Stimulated activated CD4-positive, alpha-beta T cell treated with anti-CD3 and anti-CD28 coated beads, Interleukin-12 subunit alpha, Interleukin-12 subunit beta, amount 100 ng/mL, for 4 hours (primary cell): ENCODE results near the gene EGFL7.
"Not testable (repeated sequence)": the region's sequence is repeated elsewhere in the genome, so short reads cannot be mapped to it uniquely, and the experiment has no call there.

Experiments used
- DNase-seq: peaks from one replicate; pipeline ENCODE4 v3.0.0-alpha.2; 2020

The EGFL7 gene

DNA sequence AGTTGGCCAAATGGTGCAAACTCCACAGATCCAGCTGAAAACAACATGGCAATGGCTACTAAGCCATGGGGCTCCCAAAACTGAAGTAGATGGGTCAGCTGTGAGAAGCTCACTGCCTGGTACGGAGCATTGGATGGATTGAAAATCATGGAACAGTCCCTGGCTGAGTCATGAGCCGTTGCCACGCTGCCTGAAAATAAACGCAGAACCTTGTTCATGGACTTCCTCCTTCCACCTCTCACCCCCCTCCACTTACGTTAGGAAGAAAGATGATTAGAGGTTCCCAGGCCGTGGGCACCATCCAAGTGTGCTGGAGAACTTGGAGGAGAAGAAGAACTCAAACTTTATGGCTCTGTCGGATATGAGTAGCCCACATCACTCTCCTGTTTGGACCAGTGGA lies 42.8 kb downstream of the EGFL7 start:
- DNase-seq: no peak

DNA sequence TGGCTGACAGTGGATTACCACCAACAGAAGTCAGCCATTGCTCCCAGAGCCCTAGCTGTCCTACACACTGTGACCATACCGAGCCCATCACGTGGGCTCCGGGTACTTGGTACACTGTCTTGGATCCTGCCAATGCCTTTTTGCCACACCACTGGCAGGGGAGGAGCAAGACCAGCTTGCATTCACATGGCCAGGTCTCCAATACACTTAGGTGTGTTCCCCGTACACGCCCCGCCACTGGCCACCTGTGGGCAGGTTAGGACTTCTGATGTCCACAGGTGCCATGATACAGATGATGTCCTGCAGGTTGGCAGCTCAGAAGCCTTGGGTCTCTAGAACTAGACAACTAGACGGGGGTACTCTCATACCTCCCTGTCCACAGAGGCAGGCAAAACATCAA lies 44.3 kb downstream of the EGFL7 start:
- DNase-seq: no peak

DNA sequence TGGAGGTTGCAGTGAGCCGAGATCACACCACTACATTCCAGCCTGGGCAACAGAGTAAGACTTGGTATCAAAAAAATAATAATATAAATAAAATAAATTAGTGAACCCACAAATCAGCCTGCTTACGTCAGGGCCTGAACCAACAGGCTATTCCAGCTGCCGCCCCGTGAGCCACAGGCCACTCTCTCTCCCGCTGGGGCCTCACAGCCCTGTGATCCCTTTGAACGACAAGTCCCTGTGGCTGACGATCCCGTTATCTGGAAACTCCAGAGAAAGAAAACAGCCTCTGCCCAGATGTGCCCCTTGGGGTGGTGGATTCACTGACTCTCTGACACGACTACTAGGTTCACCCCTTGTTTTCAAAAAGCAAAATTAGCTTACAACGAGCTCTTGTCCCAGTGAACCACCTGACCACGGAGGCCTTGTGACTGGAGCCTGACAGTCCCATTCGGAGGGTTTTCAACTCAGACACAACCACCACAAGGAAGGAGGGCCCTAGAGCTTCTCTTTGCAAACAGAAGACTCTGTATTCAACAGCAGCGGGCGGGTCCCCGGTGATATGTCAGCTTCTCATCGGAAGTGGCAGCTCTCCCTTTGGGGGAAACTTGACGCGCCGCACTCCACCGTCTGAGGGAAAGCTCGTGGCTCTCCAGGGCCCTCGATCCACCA lies 45.3 kb downstream of the EGFL7 start:
- DNase-seq: no peak

DNA sequence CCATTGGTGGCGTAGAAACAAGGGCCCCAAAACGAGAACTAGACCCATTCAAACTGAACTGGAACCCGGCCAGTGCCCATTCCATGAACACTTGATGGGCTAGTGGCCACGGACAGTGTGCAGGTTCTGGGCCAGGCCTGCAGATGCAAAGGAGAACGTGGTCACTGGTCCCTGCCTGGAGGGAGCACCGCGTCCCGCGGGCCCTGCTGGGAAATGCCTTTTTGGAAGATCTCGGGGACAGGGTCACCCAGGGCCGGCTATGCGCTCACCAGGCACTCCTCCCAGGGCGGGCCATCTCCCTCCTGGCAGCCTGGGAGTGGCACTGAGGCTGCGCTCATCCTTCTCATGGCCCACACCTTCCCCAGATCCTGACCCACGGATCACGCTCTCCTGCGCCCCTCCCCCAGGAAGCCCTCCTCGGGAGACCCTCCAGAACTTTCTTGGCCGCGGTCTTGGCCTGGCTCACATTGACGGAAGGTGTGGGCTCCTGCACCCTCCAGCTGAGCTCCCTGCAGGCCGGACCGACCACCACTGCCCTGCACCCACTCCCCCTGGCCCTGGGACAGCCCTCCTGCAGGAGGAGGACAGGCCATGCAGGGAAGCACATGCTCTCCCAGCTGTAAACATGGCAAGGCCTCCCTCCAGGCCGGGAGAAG lies 46.9 kb downstream of the EGFL7 start:
- no peak for DNase-seq

DNA sequence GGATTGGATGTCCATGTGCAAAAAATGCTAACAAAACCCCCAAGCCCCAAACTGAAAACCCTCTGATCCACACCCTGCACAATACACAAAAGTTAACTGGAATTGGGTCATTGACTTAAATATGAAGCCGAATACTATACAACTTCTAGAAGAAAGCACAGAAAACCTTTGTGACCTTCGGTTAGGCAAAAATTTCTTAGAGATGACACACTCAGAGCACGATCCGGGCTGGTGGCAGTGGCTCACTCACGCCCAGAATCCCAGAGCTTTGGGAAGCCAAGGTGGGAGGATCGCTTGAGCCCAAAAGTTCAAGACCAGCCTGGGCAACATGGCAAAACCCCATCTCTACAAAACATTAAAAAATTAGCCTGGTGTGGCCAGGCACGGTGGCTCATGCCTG lies 47.8 kb downstream of the EGFL7 start:
- no peak for DNase-seq

DNA sequence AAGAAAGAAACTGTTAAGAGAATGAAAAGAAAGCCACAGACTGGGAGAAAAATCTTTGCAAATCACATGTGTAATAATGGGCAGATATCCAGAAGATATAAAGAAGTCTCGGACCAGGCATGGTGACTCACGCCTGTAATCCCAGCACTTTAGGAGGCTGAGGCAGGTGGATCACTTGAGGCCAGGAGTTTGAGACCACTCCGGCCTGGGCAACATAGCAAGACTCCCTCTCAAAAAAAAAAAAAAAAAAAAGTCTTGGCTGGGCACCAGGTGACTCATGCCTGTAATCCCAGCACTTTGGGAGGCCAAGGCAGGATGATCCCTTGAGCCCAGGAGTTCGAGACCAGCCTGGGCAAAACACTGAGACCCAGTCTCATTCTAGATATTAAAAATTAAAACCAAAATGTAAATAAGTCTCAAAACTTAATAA lies 48.5 kb downstream of the EGFL7 start:
- not testable (repeated sequence) for DNase-seq

DNA sequence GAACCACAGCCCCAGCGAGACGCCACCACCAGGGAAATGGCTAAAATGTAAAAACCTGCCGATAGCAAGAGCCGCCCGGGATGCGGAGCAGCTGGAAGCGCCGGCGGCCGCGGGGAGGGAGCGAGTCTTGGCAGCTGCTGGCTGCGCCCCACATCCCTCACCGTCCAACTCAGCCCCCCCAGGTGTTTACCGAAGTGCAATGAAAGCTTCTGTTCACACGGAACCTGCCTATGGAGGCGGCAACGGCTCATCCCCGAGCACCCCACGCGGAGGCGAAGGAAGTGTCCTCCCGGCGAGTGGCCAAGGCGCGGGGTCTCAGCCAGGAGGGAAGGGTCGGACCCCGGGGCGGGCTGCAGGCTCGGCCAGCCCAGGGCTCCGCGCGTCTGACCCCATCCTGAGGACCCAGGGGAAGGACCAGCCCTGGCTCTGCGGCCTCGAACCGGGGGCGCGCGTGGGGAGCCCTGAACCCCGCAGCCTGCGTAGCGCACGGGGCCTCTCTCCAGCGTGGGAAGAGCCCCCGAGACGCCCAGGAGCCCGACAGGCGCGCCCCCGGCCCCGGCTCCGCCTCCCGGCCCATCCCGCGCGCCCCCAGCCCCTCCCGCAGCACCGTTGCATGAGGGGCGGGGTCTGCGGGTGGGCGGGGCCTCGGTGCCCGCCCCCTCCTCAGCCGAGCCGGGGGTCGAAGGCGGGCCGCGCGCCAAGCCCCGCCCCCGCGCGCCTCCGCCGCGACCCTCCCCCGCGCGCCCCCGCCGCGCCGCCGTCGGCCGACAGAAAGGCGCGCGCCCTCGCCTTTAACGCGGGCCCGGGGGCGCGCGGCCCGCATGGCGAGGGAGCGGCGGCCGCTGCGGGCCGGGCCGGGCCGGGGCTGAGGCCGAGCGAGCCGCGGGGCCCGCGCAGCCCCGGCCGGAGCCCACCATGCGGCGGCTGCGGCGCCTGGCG lies 49.3 kb downstream of the EGFL7 start, which contains the start of gene DIPK1B:
Gene DIPK1B (plus strand): TSS at position 822 of the 939 bp plus-strand sequence. CDS start 94 bp downstream, at position 916.
- no peak for DNase-seq

DNA sequence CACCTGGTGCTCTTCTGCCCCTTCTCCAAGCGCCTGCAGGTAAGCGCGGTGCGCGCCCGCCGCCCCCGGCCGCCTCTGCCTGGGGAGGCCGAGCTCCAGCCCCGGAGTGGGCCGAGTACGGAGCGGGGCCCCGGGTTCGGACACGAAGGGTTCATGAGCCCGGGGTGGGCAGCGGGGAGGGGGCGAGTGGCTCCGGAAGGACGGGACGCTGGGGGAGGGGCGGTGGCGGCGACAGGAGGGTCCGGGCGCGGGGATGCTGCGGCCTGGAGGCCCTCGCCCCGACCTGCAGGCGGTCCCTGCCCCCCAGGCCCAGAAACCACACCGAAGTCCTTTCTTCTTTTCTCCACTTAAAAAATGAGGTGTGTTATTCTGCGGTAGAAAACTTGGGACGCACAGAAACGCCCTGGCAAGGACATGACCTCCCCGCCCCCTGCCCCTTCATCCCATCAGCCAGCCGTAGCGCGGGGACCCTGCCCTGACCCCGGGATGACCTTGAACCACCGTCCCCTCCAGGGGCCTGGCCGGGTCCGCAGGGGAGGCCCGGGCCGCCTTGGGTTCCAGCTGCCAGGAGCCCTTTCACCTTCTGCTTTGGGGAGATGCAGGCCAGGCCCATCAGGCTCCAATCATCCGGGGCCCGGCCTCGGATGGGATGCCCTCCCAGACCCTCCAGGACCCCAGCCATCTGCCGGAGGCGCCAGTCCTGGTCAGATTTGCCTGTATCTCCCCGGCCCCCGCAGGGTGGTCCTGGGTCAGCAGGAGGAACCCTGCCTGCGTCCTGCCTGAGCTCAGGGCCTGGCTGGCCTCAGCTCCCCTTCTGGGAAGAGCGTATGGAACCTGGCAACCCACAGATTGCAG lies 50.2 kb downstream of the EGFL7 start:
- no peak for DNase-seq

DNA sequence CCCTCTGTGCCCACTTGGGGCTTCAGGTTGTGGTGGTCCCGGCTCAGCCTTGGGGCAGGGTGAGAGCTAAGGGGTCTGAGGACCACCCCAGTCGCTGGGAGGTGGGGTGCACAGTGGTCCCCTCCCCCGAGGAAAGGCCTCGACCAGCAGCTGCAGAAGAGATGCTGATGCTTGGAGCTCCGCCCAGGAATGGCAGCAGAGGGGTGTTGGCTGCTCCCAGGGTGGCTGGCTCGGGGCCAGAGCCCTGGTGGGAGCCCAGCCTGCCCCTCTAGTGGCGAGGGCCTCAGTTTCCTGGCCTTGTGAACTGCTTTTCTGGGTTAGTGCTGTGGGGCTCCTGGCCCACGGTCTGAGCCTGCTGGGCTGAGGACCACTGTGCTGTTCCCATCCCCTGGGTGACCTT lies 50.8 kb downstream of the EGFL7 start:
- no peak for DNase-seq

DNA sequence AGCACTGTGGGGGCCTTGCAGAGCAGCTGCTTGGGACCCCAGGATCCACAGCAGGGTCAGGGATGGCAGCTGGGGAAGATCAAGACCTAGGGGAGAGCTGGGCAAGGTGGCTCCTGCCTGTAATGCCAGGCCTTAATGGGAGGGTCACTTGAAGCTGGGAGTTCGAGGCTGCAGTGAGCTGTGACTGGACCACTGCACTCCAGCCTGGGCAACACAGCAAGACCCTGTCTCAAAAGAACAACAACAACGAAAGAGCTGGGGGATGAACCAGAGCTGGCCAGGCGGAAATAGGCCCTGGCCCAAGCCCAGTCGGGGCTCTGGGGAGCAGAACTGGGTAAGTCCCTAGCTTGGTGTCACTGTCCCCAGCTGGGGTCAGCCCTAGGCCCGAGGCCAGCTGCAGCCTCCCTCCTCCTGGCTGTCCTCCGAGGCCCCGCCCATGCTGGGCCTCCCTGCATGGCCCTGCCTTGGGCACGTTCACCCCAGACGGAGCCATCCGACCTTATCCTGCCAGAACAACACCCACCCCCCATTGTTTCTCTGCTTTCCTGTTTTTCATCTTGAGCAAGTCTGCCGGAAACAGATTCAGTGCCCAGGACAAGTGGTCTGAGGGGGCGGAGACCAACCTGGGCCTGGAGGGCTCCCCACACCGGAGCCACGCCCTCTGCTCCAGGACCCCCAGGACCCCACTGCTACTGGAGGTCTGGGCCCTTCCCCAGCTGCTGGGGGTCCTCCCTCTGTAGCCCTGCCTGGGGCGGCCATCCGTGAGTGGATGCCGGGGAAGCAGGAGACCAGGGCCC lies 51.6 kb downstream of the EGFL7 start:
- no peak for DNase-seq

DNA sequence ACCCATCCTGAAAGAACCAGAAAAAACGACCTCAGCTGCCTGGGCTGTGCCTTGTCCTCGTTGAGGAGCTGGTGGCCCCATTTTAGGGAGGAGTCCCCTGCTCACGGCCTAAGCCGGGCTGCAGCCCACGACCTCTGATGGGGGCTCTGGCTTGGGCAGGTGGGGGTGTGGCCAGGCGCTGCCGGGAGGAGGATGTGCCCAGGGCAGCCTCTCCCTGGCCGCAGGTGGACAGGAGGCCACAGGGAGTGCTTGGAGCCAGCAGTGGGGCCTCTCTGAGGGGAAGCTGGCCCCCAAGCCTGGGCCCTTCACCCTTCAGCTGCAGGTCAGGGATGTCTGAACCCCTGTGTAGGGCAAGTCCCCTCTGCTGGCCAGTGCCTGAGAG lies 52.2 kb downstream of the EGFL7 start:
- DNase-seq: no peak

DNA sequence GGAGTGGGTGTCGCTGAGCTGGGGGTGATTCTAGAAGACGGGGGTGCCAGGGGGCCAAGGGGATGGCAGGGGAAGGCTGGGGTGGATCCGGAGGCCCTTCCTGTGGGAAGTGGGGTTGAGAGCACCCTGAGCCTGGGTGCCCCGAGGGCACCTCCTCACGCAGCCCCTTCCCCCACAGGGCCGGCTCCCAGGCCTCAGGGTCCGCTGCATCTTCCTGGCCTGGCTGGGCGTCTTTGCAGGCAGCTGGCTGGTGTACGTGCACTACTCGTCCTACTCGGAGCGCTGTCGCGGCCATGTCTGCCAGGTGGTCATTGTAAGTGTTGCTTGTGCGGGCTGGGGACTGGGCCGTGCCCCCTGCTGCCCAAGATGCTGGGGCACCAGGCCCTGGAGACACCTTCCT lies 54.7 kb downstream of the EGFL7 start:
- no peak for DNase-seq

DNA sequence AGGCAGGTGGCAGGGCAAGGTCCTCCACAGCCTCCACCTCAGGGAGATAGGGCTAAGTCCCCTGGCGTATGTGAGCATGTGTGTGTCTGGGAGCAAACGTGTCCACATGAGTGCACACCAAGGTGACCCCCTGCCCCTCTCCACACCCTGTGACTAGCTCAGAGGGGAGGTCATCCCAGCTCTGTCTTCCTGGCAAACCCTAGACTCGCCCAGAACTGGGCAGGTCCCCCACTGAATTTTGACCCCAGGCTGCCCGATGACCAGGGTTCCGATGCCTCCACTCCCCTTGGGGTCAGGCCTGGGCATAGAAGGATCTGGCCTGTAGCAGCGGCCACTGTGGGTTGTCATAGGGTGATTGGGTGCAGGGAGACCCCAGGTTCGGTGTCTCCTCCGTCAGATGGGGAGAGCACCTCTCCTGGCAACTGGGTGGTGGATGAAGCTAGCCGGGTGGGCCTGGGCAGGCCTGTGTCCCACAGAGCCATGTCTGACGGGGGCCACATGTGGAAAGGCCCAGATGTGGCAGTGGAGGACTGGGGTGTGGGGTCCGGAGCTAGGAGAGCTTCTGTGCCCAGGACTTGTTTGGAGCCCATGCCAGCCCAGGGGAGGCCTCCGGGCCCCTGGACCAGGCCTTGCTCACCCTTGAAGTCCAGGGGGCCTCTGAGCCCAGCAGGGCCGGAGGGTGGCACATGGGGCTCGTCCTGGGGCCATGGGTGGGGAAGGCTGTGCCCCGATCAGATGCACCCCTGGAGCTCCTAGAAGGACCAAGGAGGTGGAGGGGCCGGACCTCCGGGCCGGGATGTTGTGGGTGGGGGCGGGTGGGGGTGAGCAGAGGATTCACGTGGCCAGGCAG lies 55.9 kb downstream of the EGFL7 start:
- no peak for DNase-seq

DNA sequence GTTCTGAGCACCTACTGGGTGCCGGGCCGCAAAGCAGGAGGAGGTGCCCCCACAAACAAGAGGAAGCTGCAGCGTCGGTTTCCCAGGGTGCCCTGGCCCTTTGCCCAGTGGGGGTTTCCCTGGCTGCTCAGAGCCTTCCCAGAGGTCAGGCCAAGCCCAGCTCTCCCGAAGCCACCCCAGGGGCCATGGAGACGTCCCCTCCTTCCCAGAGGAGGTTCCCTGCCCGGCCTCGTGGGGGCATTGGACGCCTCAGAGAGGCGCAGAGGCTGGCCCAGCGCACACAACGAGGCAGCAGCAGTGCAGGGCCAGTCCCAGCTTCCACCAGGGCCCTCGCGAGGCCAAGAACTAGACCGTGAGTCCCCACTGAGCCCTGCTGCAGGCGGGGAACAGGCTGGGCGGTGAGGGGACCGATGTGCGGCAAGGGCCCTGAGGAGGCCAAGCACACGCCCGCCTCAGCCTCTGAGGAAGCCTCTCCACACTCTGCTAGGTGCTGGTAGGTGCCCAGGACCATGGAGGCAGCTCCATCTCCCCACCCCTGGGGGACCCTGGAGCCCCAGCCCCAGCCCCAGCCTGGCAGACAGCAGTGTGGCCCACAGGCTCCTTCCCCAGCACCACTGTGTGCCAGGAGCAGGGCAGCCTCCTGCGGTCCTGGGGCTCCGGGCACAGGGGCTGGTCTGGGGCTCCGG lies 56.6 kb downstream of the EGFL7 start:
- DNase-seq: no peak

DNA sequence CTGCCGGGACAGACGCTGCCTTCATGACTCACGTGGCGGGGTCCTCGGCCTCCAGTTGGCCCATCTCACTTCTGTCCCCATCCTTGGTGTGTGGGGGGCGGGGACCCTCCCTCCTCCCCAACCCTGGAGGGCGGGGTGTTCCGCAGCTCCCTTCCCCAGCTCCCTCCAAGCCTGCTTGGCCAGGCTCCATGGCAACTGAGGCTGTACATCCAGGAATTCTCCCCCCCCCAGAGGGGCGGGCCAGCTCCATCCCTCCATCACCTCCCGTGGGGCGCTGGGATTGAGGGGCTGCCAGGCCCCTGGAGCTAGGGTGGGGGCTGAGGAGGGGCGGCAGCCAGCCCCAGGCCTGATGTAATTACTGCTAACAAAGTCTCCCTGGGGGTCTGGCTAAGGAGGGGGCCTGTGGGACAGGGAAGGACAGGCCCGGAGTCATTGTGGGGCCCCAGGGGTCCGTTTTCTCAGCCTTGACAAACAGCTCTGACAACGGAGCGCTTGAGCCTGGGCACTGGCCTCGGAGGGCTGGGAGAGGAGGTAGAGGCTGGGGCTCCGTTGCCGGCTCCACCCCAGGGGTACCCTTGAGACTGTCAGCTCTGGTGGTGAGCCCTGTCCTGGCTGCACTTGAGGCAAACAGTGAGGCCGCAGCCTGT lies 57.7 kb downstream of the EGFL7 start:
- no peak for DNase-seq

DNA sequence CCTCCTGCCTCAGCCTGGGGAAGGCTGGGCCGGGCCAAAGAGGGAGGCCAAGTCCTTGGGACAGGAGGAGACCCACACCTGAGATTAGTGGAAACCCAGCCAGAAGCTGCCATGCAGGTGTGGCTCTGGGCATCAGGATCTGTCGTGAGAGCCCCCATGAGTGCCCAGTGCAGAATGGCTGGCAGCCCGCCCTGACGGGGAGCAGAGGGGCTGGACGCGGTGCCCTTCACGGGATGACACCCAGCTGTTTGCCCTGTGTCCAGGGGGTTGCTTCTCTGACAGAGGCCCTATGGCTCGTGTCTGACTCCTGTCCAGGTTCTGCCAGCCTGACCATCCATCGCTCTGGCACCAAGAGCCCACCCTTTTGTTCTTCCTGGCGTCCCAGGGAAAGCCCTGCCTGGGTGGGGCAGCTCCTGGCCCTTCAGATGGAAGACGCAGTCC lies 58.2 kb downstream of the EGFL7 start:
- DNase-seq: no peak

DNA sequence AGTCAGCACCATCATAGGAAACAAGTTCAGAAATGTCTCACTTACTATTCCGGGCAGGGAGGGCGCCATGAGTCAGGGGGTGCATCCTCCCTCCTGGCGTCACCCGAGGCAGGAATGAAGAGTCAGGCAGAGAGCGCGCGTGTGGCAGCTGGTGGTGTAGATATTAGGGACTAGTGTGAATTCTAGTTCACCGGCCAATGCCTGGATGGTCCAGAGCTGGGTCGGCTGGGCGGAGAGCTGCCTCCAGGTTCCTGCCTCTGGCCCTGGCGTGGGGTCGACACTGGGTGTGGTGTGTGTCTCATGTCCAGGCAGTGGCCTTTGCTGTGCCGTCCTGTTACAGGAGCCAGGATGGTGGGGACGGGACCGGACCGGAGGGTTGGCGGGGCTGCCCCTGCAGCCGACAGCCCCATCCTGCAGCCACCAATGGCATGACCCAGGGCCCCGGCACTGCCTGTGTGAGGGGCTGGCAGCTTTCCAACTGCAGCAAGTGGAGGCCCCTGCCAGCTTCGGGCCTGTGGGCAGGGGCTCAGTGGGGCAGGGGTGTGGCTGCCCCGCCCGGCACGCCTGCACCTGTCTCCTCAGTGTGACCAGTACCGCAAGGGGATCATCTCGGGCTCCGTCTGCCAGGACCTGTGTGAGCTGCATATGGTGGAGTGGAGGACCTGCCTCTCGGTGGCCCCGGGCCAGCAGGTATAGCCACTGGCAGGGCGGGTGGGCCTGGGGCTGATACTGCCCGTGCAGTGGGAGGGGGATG lies 58.8 kb downstream of the EGFL7 start:
- DNase-seq: no peak
